Neutrophil (primary cell): ENCODE results near the gene YIPF4.
"Not testable (repeated sequence)": the region's sequence is repeated elsewhere in the genome, so short reads cannot be mapped to it uniquely, and the experiment has no call there.

Experiments used
- H3K27ac ChIP-seq: fragments of 200-600 bp; sonication (generic); 2 replicates; pipeline ENCODE4 v1.5.1; 2016; ENCODE audit warnings: mild to moderate bottlenecking, moderate library complexity
- H3K27me3 ChIP-seq: fragments of 200-600 bp; sonication (generic); 2 replicates; pipeline ENCODE4 v1.6.0; 2016; ENCODE audit warnings: mild to moderate bottlenecking
- H3K36me3 ChIP-seq: fragments of 200-600 bp; sonication (generic); 2 replicates; pipeline ENCODE4 v1.5.1; 2017
- H3K4me1 ChIP-seq, 2 experiments: fragments of 200-600 bp in 1 of 2; sonication (generic) in 1 of 2; 1 replicate in 1 of 2; 2 replicates in 1 of 2; pipeline versions ENCODE4 v1.5.1 to v1.6.1; 2013 to 2016; ENCODE audit warnings: low read depth in 1 of 2, low read length in 1 of 2, mild to moderate bottlenecking in 1 of 2, moderate library complexity in 1 of 2; ENCODE audit not compliant: control insufficient read depth in 1 of 2, insufficient read depth in 1 of 2
- H3K4me3 ChIP-seq, 2 experiments: fragments of 200-600 bp in 1 of 2; sonication (generic) in 1 of 2; 1 replicate in 1 of 2; 2 replicates in 1 of 2; pipeline ENCODE4 v1.5.1; 2013 to 2016; ENCODE audit warnings: low read depth in 1 of 2, low read length in 1 of 2, mild to moderate bottlenecking in 1 of 2, moderate library complexity in 1 of 2
- H3K9me3 ChIP-seq: fragments of 200-600 bp; sonication (generic); 2 replicates; pipeline ENCODE4 v1.5.1; 2016
- CTCF ChIP-seq: fragments of 200-600 bp; sonication (generic); IDR thresholded peaks from 2 replicates; pipeline ENCODE4 v1.5.1; 2016; ENCODE audit warnings: antibody characterized with exemption

Gene YIPF4

DNA sequence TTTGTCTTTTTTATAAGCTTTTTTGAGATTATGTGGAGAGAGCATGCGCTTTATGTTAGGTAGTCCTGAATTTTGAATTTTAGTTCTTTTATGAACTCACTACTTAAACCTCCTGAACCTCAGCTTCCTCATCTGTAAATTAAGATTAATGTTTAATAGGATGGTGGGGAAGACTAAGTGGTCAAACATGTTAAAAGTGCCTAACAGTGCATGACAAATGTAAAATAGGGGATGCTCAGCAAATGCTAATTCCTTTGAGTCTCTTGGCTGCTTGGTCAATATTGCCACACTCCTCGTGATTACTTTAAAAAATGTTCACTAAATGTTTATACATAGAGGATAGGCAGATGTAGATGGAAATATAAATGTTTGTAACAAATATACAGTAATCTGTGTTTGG is 85.9 kb downstream of the YIPF4 start:
- Histone ChIP-seq H3K4me1 (peaks cover 9 to 12% of the 10 kb centered on the region in 2 experiments), H3K27ac (peak overlapping the region; percentile 7), H3K27me3 (no peaks in the 10 kb centered on the region), H3K4me3 (no peak overlapping the region), H3K9me3 (no peaks in the 10 kb centered on the region), H3K36me3 (no peaks in the 10 kb centered on the region)
- TF ChIP-seq CTCF, result no peak

GRCh38 chr2:32364290-32364689 is 86.6 kb downstream of the YIPF4 start:
- not testable (repeated sequence) for H3K9me3 ChIP-seq, H3K36me3 ChIP-seq, H3K4me3 ChIP-seq, H3K4me1 ChIP-seq, H3K27ac ChIP-seq, H3K27me3 ChIP-seq

GRCh38 chr2:32365679-32366078 is 88.0 kb downstream of the YIPF4 start:
- H3K4me1 ChIP-seq, H3K9me3 ChIP-seq, H3K27ac ChIP-seq, H3K36me3 ChIP-seq, H3K27me3 ChIP-seq, H3K4me3 ChIP-seq: not testable (repeated sequence)
